Regular cardiac myocyte (primary cell): ENCODE measurements around the gene SLC38A4. TPM values are rescaled to one million over a fixed set of nuclear protein-coding genes. Genes with fewer than 3 reads are reported as not detected.

Experiments used
- total RNA-seq: library from RNA; depleted of rRNA; stranded (reverse); fragments of >200 nt; gene quantifications from 2 replicates; pipeline ENCODE4 v1.2.3, GENCODE V29; 2014

The SLC38A4 gene, protein sequence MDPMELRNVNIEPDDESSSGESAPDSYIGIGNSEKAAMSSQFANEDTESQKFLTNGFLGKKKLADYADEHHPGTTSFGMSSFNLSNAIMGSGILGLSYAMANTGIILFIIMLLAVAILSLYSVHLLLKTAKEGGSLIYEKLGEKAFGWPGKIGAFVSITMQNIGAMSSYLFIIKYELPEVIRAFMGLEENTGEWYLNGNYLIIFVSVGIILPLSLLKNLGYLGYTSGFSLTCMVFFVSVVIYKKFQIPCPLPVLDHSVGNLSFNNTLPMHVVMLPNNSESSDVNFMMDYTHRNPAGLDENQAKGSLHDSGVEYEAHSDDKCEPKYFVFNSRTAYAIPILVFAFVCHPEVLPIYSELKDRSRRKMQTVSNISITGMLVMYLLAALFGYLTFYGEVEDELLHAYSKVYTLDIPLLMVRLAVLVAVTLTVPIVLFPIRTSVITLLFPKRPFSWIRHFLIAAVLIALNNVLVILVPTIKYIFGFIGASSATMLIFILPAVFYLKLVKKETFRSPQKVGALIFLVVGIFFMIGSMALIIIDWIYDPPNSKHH
- 0.28 and 1.7 TPM in 2 replicates for total RNA-seq

DNA sequence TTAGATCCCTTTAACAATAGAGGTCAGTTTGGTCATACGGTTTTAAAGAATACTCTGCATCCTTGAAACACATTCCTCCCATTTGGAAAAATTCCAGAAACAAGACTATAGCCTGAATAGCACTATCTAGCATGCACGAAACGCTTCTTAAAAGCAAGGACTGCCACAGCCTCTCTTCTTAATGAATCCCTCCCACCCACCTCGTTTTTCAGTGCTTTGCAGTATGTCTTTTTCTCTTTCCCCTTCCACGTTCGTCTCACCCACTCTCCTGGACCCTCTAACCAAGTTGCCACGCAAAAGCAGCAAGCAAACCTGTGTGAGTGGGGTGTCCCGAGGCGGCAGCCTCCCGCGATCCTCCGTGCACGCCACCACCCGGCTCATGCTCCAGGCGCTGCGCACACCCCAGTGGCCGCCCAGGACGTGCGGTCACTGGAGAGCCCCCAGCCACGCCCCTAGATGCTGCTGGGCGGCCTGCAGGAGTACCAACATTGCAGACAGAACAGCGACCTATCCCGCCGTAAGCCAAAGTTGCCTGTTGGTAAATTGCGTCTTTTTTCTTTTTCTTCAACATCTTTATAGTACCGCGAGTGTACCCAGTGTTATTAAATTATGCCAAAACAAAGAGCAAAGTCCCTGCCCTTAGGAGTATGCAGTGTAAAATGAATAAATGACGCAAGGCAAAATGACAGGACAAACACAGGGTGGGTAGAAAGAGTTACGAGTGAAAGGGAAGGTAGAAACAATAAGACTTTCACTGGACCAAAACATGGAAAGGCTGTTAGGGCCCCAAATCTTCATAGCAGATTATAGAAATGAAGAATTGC lies at the start of gene SLC38A4:
TSS of gene SLC38A4 (minus strand) at position 407 of the 824 bp plus-strand sequence. CDS start 32,926 bp downstream, outside the sequence.

